Upper lobe of left lung (tissue), 6 donors: ENCODE data around the gene USP22. TPM values are rescaled to one million over a fixed set of nuclear protein-coding genes. Genes with fewer than 3 reads are reported as not detected.

Experiments used
- ATAC-seq, 2 donors: fragments of 200-7000 bp; cut with Tn5 transposase; one replicate each; pipeline ENCODE4 v1.9.1; 2022; ENCODE audit warnings: mild to moderate bottlenecking in 2 of 2, moderate library complexity in 2 of 2; ENCODE audit not compliant: low FRiP score in 2 of 2
- DNase-seq, 2 donors: peaks; one replicate each; pipeline ENCODE4 v3.0.0-alpha.2; 2019 to 2020
- H3K27ac ChIP-seq, 4 donors: fragments of 200-600 bp; sonication (generic); one replicate each; pipeline ENCODE4 v1.5.1; 2016 to 2019
- H3K27me3 ChIP-seq, 4 donors: fragments of 200-600 bp; sonication (generic); one replicate each; pipeline ENCODE4 v1.5.1; 2017 to 2019
- H3K36me3 ChIP-seq, 4 donors: fragments of 200-600 bp; sonication (generic); one replicate each; pipeline ENCODE4 v1.5.1; 2016 to 2019
- H3K4me1 ChIP-seq, 4 donors: fragments of 200-600 bp; sonication (generic); one replicate each; pipeline ENCODE4 v1.5.1; 2018 to 2019
- H3K4me3 ChIP-seq, 4 donors: fragments of 200-600 bp; sonication (generic); one replicate each; pipeline ENCODE4 v1.5.1; 2017 to 2019; ENCODE audit warnings: mild to moderate bottlenecking in 2 of 4, moderate library complexity in 1 of 4
- H3K9me3 ChIP-seq, 4 donors: fragments of 200-600 bp; sonication (generic); one replicate each; pipeline ENCODE4 v1.5.1; 2018 to 2019
- CTCF ChIP-seq, 6 experiments: fragments of 450-650 bp in 4 of 6; fragments of 200-600 bp in 2 of 6; sonication (generic) in 2 of 6; IDR thresholded peaks; one replicate each; pipeline ENCODE4 v1.5.1; 2016 to 2019; ENCODE audit warnings: antibody characterized with exemption in 6 of 6
- EP300 ChIP-seq, 4 donors: sonication (generic); formaldehyde crosslinking; IDR thresholded peaks; one replicate each; pipeline ENCODE4 v1.5.1; 2017; ENCODE audit warnings: antibody characterized with exemption in 4 of 4, control low read depth in 2 of 4
- POLR2A ChIP-seq, 4 donors: fragments of 450-650 bp; IDR thresholded peaks; one replicate each; pipeline ENCODE4 v1.5.1; 2016 to 2017; ENCODE audit warnings: antibody characterized with exemption in 4 of 4, mild to moderate bottlenecking in 2 of 4
- POLR2AphosphoS5 ChIP-seq, 2 donors: sonication (generic); formaldehyde crosslinking; IDR thresholded peaks; one replicate each; pipeline ENCODE4 v1.5.1; 2017; ENCODE audit warnings: antibody characterized with exemption in 2 of 2
- WGBS, 2 donors: methylation state at CpG; one replicate each; pipeline ENCODE4 v1.1.5; 2017 to 2018; 5-methylcytosine and 5-hydroxymethylcytosine counted together
- total RNA-seq, 6 donors: library from RNA; depleted of rRNA in 4 of 6; stranded (reverse); fragments of >200 nt in 4 of 6; gene quantifications; one replicate each; pipeline versions ENCODE4 v1.1.0 to v1.2.1, GENCODE V29; 2016 to 2021
- donor health status: DM: no; HTN: no; CAD: no; lungs with moderate emphysema.
- donor health status: DM: no; HTN: yes; CAD: no; lungs with severe emphysema.

USP22 gene
- total RNA-seq, 6 donors from 2014 or later = 134 to 302 (median 177) TPM

- DNase-seq (no peak), ATAC-seq (no peak)
- 59 to 68% methylated on average over 1 of the region's 1 CpG for WGBS, 2 donors
- Histone ChIP-seq H3K4me3 (no peak overlapping the region), H3K36me3 (no peaks in the 10 kb centered on the region), H3K9me3 (no peaks in the 10 kb centered on the region), H3K27ac (no peak overlapping the region), H3K27me3 (no peaks in the 10 kb centered on the region), H3K4me1 (no peaks in the 10 kb centered on the region)
- TF ChIP-seq EP300 (IDR thresholded peaks at IDR 0.05) (no peak), CTCF (IDR thresholded peaks at IDR 0.05) (no peak), POLR2A (IDR thresholded peaks at IDR 0.05) (no peak), POLR2AphosphoS5 (IDR thresholded peaks at IDR 0.05) (no peak)
Measured at GRCh38 chr17:20975566-20975965, 67.2 kb downstream of the USP22 start.

- DNase-seq (no peak), ATAC-seq (no peak)
- Histone ChIP-seq H3K36me3 (no peaks in the 10 kb centered on the region), H3K4me3 (no peak overlapping the region), H3K9me3 (no peaks in the 10 kb centered on the region), H3K27ac (no peak overlapping the region), H3K27me3 (no peaks in the 10 kb centered on the region), H3K4me1 (peaks cover 0 to 2% (median 0%) of the 10 kb centered on the region in 4 donors)
- TF ChIP-seq POLR2A (IDR thresholded peaks at IDR 0.05) = no peak
- no peak for TF ChIP-seq EP300 (IDR thresholded peaks at IDR 0.05)
- TF ChIP-seq POLR2AphosphoS5 (IDR thresholded peaks at IDR 0.05) = no peak
- TF ChIP-seq CTCF (IDR thresholded peaks at IDR 0.05) = no peak
- 79 to 90% methylated on average over 4 of the region's 4 CpGs for WGBS, 2 donors
Measured at GRCh38 chr17:20970329-20970728, 72.5 kb downstream of the USP22 start.

GRCh38 chr17:20968913-20969616 lies 73.7 kb downstream of the USP22 start:
- H3K27ac ChIP-seq = no peak overlapping the region
- 93 to 97% methylated on average over 7 to 8 of the region's 8 CpGs for WGBS, 2 donors
- no peaks in the 10 kb centered on the region for H3K27me3 ChIP-seq
- H3K36me3 ChIP-seq = no peaks in the 10 kb centered on the region
- TF ChIP-seq POLR2AphosphoS5 (IDR thresholded peaks at IDR 0.05) = no peak
- no peak for TF ChIP-seq EP300 (IDR thresholded peaks at IDR 0.05)
- no peak for TF ChIP-seq POLR2A (IDR thresholded peaks at IDR 0.05)
- TF ChIP-seq CTCF (IDR thresholded peaks at IDR 0.05) = no peak
- ATAC-seq (peak in 1 of 2 donors; percentile 16), DNase-seq (peak in 1 of 2 donors; percentile 55)
- no peak overlapping the region for H3K4me3 ChIP-seq
- H3K9me3 ChIP-seq = no peaks in the 10 kb centered on the region
- H3K4me1 ChIP-seq = peaks cover 0 to 2% (median 0%) of the 10 kb centered on the region in 4 donors

- no peak for TF ChIP-seq EP300 (IDR thresholded peaks at IDR 0.05)
- H3K4me3 ChIP-seq = no peak overlapping the region
- no peaks in the 10 kb centered on the region for H3K9me3 ChIP-seq
- peaks cover 0 to 2% (median 0%) of the 10 kb centered on the region in 4 donors for H3K4me1 ChIP-seq
- H3K27me3 ChIP-seq = no peaks in the 10 kb centered on the region
- no peak overlapping the region for H3K27ac ChIP-seq
- ATAC-seq = no peak
- H3K36me3 ChIP-seq = no peaks in the 10 kb centered on the region
- 89 to 97% methylated on average over 3 of the region's 3 CpGs for WGBS, 2 donors
- no peak for DNase-seq
Measured at GRCh38 chr17:20967776-20968175, 75.0 kb downstream of the USP22 start.

- Histone ChIP-seq H3K4me3 (no peak overlapping the region), H3K36me3 (no peaks in the 10 kb centered on the region), H3K4me1 (peaks cover 0 to 2% (median 0%) of the 10 kb centered on the region in 4 donors), H3K27me3 (no peaks in the 10 kb centered on the region), H3K27ac (no peak overlapping the region), H3K9me3 (no peaks in the 10 kb centered on the region)
- peak in 1 of 2 donors; percentile 55 for DNase-seq
- 4 to 17% methylated on average over 2 of the region's 2 CpGs for WGBS, 2 donors
- TF ChIP-seq POLR2A (IDR thresholded peaks at IDR 0.05) (no peak), POLR2AphosphoS5 (IDR thresholded peaks at IDR 0.05) (no peak), CTCF (IDR thresholded peaks at IDR 0.05) (no peak), EP300 (IDR thresholded peaks at IDR 0.05) (no peak)
- ATAC-seq = no peak
Measured at GRCh38 chr17:20966870-20967269, 75.9 kb downstream of the USP22 start.
